Liver (tissue), 3 donors: ENCODE measurements around the gene CNKSR3.

Experiments used
- ATF3 ChIP-seq: IDR thresholded peaks from 2 replicates; pipeline ENCODE4 v1.6.1; 2016; ENCODE audit warnings: antibody characterized with exemption
- CTCF ChIP-seq: fragments of 150-350 bp; IDR thresholded peaks from 2 replicates; pipeline ENCODE4 v1.5.1; 2017; ENCODE audit warnings: improper control_type of control experiment, low read depth, low read length; ENCODE audit not compliant: missing input control
- JUND ChIP-seq, 2 donors: IDR thresholded peaks; 2 replicates each; pipeline ENCODE4 v1.6.1; 2016; ENCODE audit warnings: antibody characterized with exemption in 2 of 2
- MAX ChIP-seq: IDR thresholded peaks from 2 replicates; pipeline ENCODE4 v1.6.1; 2016; ENCODE audit warnings: antibody characterized with exemption
- SP1 ChIP-seq: IDR thresholded peaks from 2 replicates; pipeline ENCODE4 v1.6.1; 2018; ENCODE audit warnings: antibody characterized with exemption, mild to moderate bottlenecking
- TAF1 ChIP-seq: conservative IDR thresholded peaks from 2 replicates; pipeline ENCODE4 v1.6.1; 2016; ENCODE audit warnings: antibody characterized with exemption, mild to moderate bottlenecking
- YY1 ChIP-seq: IDR thresholded peaks from 2 replicates; pipeline ENCODE4 v1.6.1; 2016; ENCODE audit warnings: antibody characterized with exemption, mild to moderate bottlenecking
- ZBTB33 ChIP-seq: IDR thresholded peaks from 2 replicates; pipeline ENCODE4 v1.6.1; 2016; ENCODE audit warnings: antibody characterized with exemption
- donor health status: healthy.
- donor health status: healthy.

- TF ChIP-seq CTCF (no peak), MAX (no peak), JUND (IDR thresholded peaks at IDR 0.05) (no peak), TAF1 (no peak), ZBTB33 (no peak), SP1 (no peak), ATF3 (no peak), YY1 (no peak)
These were observed 51.0 kb downstream of the CNKSR3 start for GRCh38 chr6:154459513-154459912.
